Nephron progenitor cell (in vitro differentiated cells): Measurements from ENCODE around the gene PTPA.

ENCODE experiments used
- DNase-seq: peaks from one replicate; pipeline ENCODE4 v3.0.0; 2021
- H3K27ac Mint-ChIP-seq: 2 replicates; pipeline ENCODE4 v1.8.0; 2021; ENCODE audit warnings: mild to moderate bottlenecking, moderate library complexity, mixed read lengths
- H3K27me3 Mint-ChIP-seq: 2 replicates; pipeline ENCODE4 v1.8.0; 2021; ENCODE audit warnings: mild to moderate bottlenecking, low read depth, mixed read lengths; ENCODE audit not compliant: poor library complexity
- H3K36me3 Mint-ChIP-seq: 2 replicates; pipeline ENCODE4 v1.8.0; 2021; ENCODE audit warnings: low read depth, mixed read lengths
- H3K4me1 Mint-ChIP-seq: 2 replicates; pipeline ENCODE4 v1.8.0; 2021; ENCODE audit warnings: mixed read lengths
- H3K4me3 Mint-ChIP-seq: 2 replicates; pipeline ENCODE4 v1.8.0; 2021; ENCODE audit warnings: mild to moderate bottlenecking, moderate library complexity, mixed read lengths
- H3K9me3 Mint-ChIP-seq: 2 replicates; pipeline ENCODE4 v1.8.0; 2021; ENCODE audit warnings: mild to moderate bottlenecking, moderate library complexity, mixed read lengths
- CTCF ChIP-seq: fragments of 200-600 bp; sonication (generic); IDR thresholded peaks from 2 replicates; pipeline ENCODE4 v1.5.0; 2021; ENCODE audit warnings: antibody characterized with exemption

PTPA gene

GRCh38 chr9:129074106-129074505 lies 37.1 kb upstream of the PTPA start:
- Mint-ChIP-seq H3K27ac (no peak overlapping the region), H3K27me3 (peaks cover 5% of the 10 kb centered on the region), H3K9me3 (no peaks in the 10 kb centered on the region)

GRCh38 chr9:129075996-129076639 lies 35.1 kb upstream of the PTPA start:
- Mint-ChIP-seq H3K4me3 (no peak overlapping the region), H3K36me3 (no peaks in the 10 kb centered on the region), H3K27ac (no peak overlapping the region), H3K4me1 (peaks cover 27% of the 10 kb centered on the region), H3K9me3 (no peaks in the 10 kb centered on the region), H3K27me3 (peaks cover 5% of the 10 kb centered on the region)
- DNase-seq = no peak
- TF ChIP-seq CTCF = no peak

More at GRCh38 chr9:129074106-129074505, 37.1 kb upstream of the PTPA start:
- Mint-ChIP-seq H3K4me3 (no peak overlapping the region), H3K4me1 (peaks cover 12% of the 10 kb centered on the region), H3K36me3 (no peaks in the 10 kb centered on the region)
- TF ChIP-seq CTCF = no peak
- no peak for DNase-seq

- Mint-ChIP-seq H3K4me1 (peaks cover 27% of the 10 kb centered on the region), H3K9me3 (no peaks in the 10 kb centered on the region)
These were observed 34.6 kb upstream of the PTPA start for GRCh38 chr9:129076640-129077037.

GRCh38 chr9:129077236-129077635 lies 34.0 kb upstream of the PTPA start:
- Mint-ChIP-seq H3K27me3 (peaks cover 5% of the 10 kb centered on the region), H3K27ac (no peak overlapping the region), H3K9me3 (no peaks in the 10 kb centered on the region), H3K4me3 (no peak overlapping the region), H3K4me1 (peaks cover 29% of the 10 kb centered on the region), H3K36me3 (no peaks in the 10 kb centered on the region)
- TF ChIP-seq CTCF = no peak
- DNase-seq = no peak

More at GRCh38 chr9:129076640-129077037, 34.6 kb upstream of the PTPA start:
- no peak overlapping the region for H3K27ac Mint-ChIP-seq
- no peak for DNase-seq
- H3K4me3 Mint-ChIP-seq = no peak overlapping the region
- H3K36me3 Mint-ChIP-seq = no peaks in the 10 kb centered on the region
- H3K27me3 Mint-ChIP-seq = peaks cover 5% of the 10 kb centered on the region
- no peak for TF ChIP-seq CTCF

- no peak overlapping the region for H3K27ac Mint-ChIP-seq
- H3K27me3 Mint-ChIP-seq = no peaks in the 10 kb centered on the region
- H3K4me3 Mint-ChIP-seq = peak overlapping the region; percentile 92
- DNase-seq = no peak
- no peaks in the 10 kb centered on the region for H3K9me3 Mint-ChIP-seq
- no peak for TF ChIP-seq CTCF
- H3K4me1 Mint-ChIP-seq = peaks cover 35% of the 10 kb centered on the region
- H3K36me3 Mint-ChIP-seq = no peaks in the 10 kb centered on the region
These were observed 32.3 kb upstream of the PTPA start for GRCh38 chr9:129078691-129079503.
